ENCODE data around the gene ETFA. TPM values are rescaled to one million over a fixed set of nuclear protein-coding genes. Genes with fewer than 3 reads are reported as not detected.

ETFA gene
- total RNA-seq, 1 donor from 2014 or later: 97.5 TPM

GRCh38 chr15:76181705-76182107 lies 129.6 kb downstream of the ETFA start:
- Histone ChIP-seq H3K4me3 (no peak overlapping the region), H3K27ac (no peak overlapping the region), H3K27me3 (no peaks in the 10 kb centered on the region), H3K36me3 (no peaks in the 10 kb centered on the region), H3K4me1 (peaks cover 26% of the 10 kb centered on the region), H3K9me3 (no peaks in the 10 kb centered on the region)
- intact Hi-C loops (cut with DNase I): no loop called here
- no peak for TF ChIP-seq POLR2AphosphoS5 (IDR thresholded peaks at IDR 0.05; ENCODE audit: insufficient read depth in 1 of 2, low read depth in 1 of 2)
- TF ChIP-seq POLR2A (IDR thresholded peaks at IDR 0.05): no peak
- TF ChIP-seq CTCF (IDR thresholded peaks at IDR 0.05): no peak
- DNase-seq (ENCODE audit: extremely low spot score in 2 of 2): no peak

- no peak for DNase-seq (ENCODE audit: extremely low spot score in 2 of 2)
- TF ChIP-seq POLR2AphosphoS5 (IDR thresholded peaks at IDR 0.05; ENCODE audit: insufficient read depth in 1 of 2, low read depth in 1 of 2): no peak
- TF ChIP-seq CTCF (IDR thresholded peaks at IDR 0.05): no peak
- TF ChIP-seq POLR2A (IDR thresholded peaks at IDR 0.05): no peak
- intact Hi-C loops (cut with DNase I): no loop called here
- H3K4me1 ChIP-seq: peaks cover 26% of the 10 kb centered on the region
- H3K36me3 ChIP-seq: no peaks in the 10 kb centered on the region
- no peak overlapping the region for H3K4me3 ChIP-seq
- H3K9me3 ChIP-seq: no peaks in the 10 kb centered on the region
- no peaks in the 10 kb centered on the region for H3K27me3 ChIP-seq
- no peak overlapping the region for H3K27ac ChIP-seq
These were observed 130.9 kb downstream of the ETFA start for GRCh38 chr15:76180321-76180720.

GRCh38 chr15:76179023-76179422 lies 132.2 kb downstream of the ETFA start:
- H3K9me3 ChIP-seq: no peaks in the 10 kb centered on the region
- no peaks in the 10 kb centered on the region for H3K27me3 ChIP-seq
- DNase-seq (ENCODE audit: extremely low spot score in 2 of 2): no peak
- intact Hi-C loops (cut with DNase I): no loop called here
- H3K27ac ChIP-seq: no peak overlapping the region
- H3K4me3 ChIP-seq: no peak overlapping the region
- H3K36me3 ChIP-seq: no peaks in the 10 kb centered on the region
- H3K4me1 ChIP-seq: peaks cover 16% of the 10 kb centered on the region
- no peak for TF ChIP-seq POLR2AphosphoS5 (IDR thresholded peaks at IDR 0.05; ENCODE audit: insufficient read depth in 1 of 2, low read depth in 1 of 2)
- no peak for TF ChIP-seq CTCF (IDR thresholded peaks at IDR 0.05)
- TF ChIP-seq POLR2A (IDR thresholded peaks at IDR 0.05): no peak

- Histone ChIP-seq H3K27me3 (no peaks in the 10 kb centered on the region), H3K4me1 (peaks cover 11% of the 10 kb centered on the region), H3K9me3 (no peaks in the 10 kb centered on the region), H3K27ac (peak overlapping the region; percentile 14), H3K36me3 (no peaks in the 10 kb centered on the region), H3K4me3 (no peak overlapping the region)
- no peak for DNase-seq (ENCODE audit: extremely low spot score in 2 of 2)
- intact Hi-C loops (cut with DNase I): no loop called here
- TF ChIP-seq POLR2AphosphoS5 (IDR thresholded peaks at IDR 0.05; ENCODE audit: insufficient read depth in 1 of 2, low read depth in 1 of 2): no peak
These were observed 132.8 kb downstream of the ETFA start for GRCh38 chr15:76178296-76179000.

GRCh38 chr15:76177491-76178040 lies 133.7 kb downstream of the ETFA start:
- intact Hi-C loops (cut with DNase I): no loop called here
- Histone ChIP-seq H3K27ac (peak overlapping the region; percentile 14), H3K27me3 (no peaks in the 10 kb centered on the region), H3K4me3 (no peak overlapping the region), H3K36me3 (no peaks in the 10 kb centered on the region), H3K9me3 (no peaks in the 10 kb centered on the region), H3K4me1 (peaks cover 11% of the 10 kb centered on the region)
- TF ChIP-seq POLR2A (IDR thresholded peaks at IDR 0.05) (no peak), CTCF (IDR thresholded peaks at IDR 0.05) (no peak), POLR2AphosphoS5 (IDR thresholded peaks at IDR 0.05; ENCODE audit: insufficient read depth in 1 of 2, low read depth in 1 of 2) (peak; percentile 65 to 70)
- no peak for DNase-seq (ENCODE audit: extremely low spot score in 2 of 2)

Data from vagina (tissue), 2 donors.